Stimulated activated CD8-positive, alpha-beta memory T cell treated with anti-CD3 and anti-CD28 coated beads, Interleukin-12 subunit alpha, Interleukin-12 subunit beta, amount 100 ng/mL, for 24 hours (primary cell): ENCODE results near the gene DYNLT3.

ENCODE experiments used
- DNase-seq: peaks from one replicate; pipeline ENCODE4 v3.0.0-alpha.2; 2020; ENCODE audit errors: extremely low read depth

The DYNLT3 gene

GRCh38 chrX:37844622-37845021 is 2.7 kb downstream of the DYNLT3 start:
- no peak for DNase-seq

- DNase-seq, result no peak
Measured at GRCh38 chrX:37840931-37841330, 6.4 kb downstream of the DYNLT3 start.

- no peak for DNase-seq
Measured at GRCh38 chrX:37834937-37835336, 12.4 kb downstream of the DYNLT3 start.

- DNase-seq, result no peak
Measured at GRCh38 chrX:37830371-37830770, 17.0 kb downstream of the DYNLT3 start.

- DNase-seq, result no peak
Measured at GRCh38 chrX:37829721-37830120, 17.6 kb downstream of the DYNLT3 start.

GRCh38 chrX:37825215-37825842 is 22.0 kb downstream of the DYNLT3 start:
- DNase-seq, result no peak

GRCh38 chrX:37824491-37825214 is 22.7 kb downstream of the DYNLT3 start:
- DNase-seq, result no peak

GRCh38 chrX:37820646-37821045 is 26.7 kb downstream of the DYNLT3 start:
- no peak for DNase-seq

GRCh38 chrX:37818031-37818430 is 29.3 kb downstream of the DYNLT3 start:
- DNase-seq, result no peak

GRCh38 chrX:37817579-37817978 is 29.8 kb downstream of the DYNLT3 start:
- no peak for DNase-seq

- no peak for DNase-seq
Measured at GRCh38 chrX:37817176-37817575, 30.2 kb downstream of the DYNLT3 start.

- no peak for DNase-seq
Measured at GRCh38 chrX:37816766-37817165, 30.6 kb downstream of the DYNLT3 start.

GRCh38 chrX:37815366-37815765 is 32.0 kb downstream of the DYNLT3 start:
- no peak for DNase-seq

GRCh38 chrX:37813570-37813969 is 33.8 kb downstream of the DYNLT3 start:
- DNase-seq, result no peak

GRCh38 chrX:37812110-37812509 is 35.3 kb downstream of the DYNLT3 start:
- DNase-seq, result no peak

GRCh38 chrX:37809970-37810369 is 37.4 kb downstream of the DYNLT3 start:
- DNase-seq, result no peak

- DNase-seq, result no peak
Measured at GRCh38 chrX:37803057-37803456, 44.3 kb downstream of the DYNLT3 start.

- no peak for DNase-seq
Measured at GRCh38 chrX:37802028-37802427, 45.3 kb downstream of the DYNLT3 start.

GRCh38 chrX:37800717-37801116 is 46.7 kb downstream of the DYNLT3 start:
- DNase-seq, result no peak

- no peak for DNase-seq
Measured at GRCh38 chrX:37799936-37800335, 47.4 kb downstream of the DYNLT3 start.

- no peak for DNase-seq
Measured at GRCh38 chrX:37796805-37797204, 50.6 kb downstream of the DYNLT3 start.

- no peak for DNase-seq
Measured at GRCh38 chrX:37796310-37796709, 51.1 kb downstream of the DYNLT3 start.
